Cardiac septum (tissue), 1 donor: Measurements from ENCODE around the gene SH3PXD2B. TPM values are rescaled to one million over a fixed set of nuclear protein-coding genes. Genes with fewer than 3 reads are reported as not detected.
"Not testable (repeated sequence)": the region's sequence is repeated elsewhere in the genome, so short reads cannot be mapped to it uniquely, and the experiment has no call there.

Source experiments
- DNase-seq: peaks from one replicate; pipeline ENCODE4 v3.0.0-alpha.2; 2020; ENCODE audit warnings: low spot score
- intact Hi-C: fragments of 100-400 bp; cut with DNase I; formaldehyde crosslinking; loops from one replicate; pipeline ENCODE4 v1.14.0; 2022
- total RNA-seq: library from RNA; stranded (reverse); fragmentation: NEBNext Ultra II Directional; extraction: Animal tissue kit (Norgen Biotek cat#: 25700); gene quantifications from one replicate; pipeline ENCODE4 v1.2.1, GENCODE V29; 2021
- donor health status: DM: no; HTN: no; CAD: no.

SH3PXD2B gene
- total RNA-seq, 1 donor from 2014 or later = 5.1 TPM

DNA sequence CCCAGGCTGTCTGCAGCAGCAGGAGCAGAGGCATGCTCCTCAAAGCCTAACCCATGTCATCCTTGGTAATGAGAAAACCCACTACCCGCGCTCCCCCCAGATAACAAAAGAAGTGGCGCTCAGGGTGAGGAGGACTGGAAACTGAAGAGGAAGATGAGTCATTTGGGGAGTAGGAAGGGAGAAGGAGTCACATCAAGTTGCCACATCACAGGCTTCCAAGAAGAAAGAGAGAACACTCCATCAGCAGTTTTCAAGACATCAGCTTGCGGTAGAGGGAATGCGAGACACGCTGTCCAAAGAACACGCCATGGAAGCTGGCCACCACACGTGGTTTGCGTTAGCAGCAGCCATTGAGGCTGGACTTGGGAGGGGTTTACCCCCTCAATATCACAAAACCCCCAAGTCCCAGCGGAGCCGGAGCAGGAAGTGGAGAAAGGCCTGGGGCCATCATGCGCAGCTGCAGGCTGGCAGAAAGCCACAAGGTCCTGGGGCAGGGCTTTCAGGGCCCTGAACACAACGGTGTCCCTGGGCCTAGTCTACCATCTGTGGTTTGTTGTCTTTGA, 41.5 kb downstream of the SH3PXD2B start:
- peak; percentile 87 for DNase-seq
- intact Hi-C loops = no loop called here

DNA sequence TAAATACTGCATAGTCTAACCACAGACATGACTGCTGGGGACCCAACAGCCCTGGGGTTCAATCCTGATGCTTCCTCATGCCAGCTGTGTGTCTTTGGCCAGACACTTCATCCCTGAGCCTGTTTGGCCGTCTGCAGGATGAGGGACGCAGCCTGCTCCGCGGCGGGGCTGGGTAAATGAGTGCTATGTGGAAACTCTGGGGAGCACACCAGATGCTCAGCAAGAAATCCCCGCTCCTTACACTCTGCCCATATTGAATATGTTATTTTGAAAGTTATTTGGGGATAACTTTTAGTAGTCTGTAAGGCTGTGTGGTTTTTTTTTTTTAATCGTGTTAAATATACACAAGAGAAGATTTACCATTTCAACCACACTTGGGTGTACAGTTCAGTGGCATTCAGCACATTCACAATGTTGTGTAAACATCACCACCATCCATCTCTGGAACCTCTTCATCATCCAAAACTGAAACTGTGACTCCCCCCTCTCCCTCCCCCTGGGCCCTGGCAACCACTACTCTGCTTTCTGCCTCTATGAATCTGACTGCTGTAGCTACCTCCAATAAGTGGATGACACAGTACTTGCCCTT, 42.7 kb downstream of the SH3PXD2B start:
- intact Hi-C loops = no loop called here
- DNase-seq = no peak

GRCh38 chr5:172410662-172411483, 43.5 kb downstream of the SH3PXD2B start:
- no peak for DNase-seq
- intact Hi-C loops = no loop called here

DNA sequence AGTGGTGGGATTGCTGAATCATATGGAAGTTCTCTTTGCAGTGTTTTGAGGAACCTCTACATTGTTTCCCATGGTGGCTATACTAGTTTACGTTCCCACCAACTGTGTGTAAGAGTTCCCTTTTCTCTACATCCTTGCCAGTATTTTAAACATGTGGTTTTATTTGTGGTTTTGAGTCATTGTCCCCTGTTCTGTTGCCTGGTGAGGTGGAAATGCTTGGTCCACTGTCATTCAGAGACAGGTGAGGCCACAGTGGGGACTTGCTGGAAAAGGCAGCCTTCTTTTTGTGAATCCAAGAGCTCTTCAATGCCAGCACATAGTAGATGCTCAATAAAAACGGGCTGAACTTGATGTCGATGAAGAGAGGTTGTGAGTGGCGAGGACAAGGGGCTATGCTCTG, 44.2 kb downstream of the SH3PXD2B start:
- intact Hi-C loops = no loop called here

GRCh38 chr5:172409477-172409876, 44.8 kb downstream of the SH3PXD2B start:
- intact Hi-C loops, DNase-seq: not testable (repeated sequence)

More for the DNA sequence above, 44.2 kb downstream of the SH3PXD2B start:
- no peak for DNase-seq

DNA sequence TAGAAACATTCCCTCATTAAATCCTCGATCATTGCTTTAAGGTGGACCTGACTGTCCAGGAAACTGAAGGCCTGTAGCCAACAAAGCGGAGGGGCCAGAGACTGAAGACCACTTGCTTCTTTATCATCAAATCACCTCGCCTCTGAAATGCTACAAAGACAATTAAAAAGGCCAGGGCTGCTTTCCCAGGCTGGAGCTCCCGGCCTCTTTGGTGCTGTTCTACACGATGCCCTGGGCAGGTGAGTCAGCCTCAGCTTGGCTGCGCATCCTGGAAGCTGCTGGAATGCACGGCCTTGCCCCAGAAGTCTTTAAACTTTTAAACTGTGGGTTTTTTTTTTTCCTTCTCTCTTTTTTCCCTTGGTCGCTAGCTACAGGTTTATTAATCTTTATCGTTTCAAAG, 46.5 kb downstream of the SH3PXD2B start:
- DNase-seq = no peak
- intact Hi-C loops = no loop called here

DNA sequence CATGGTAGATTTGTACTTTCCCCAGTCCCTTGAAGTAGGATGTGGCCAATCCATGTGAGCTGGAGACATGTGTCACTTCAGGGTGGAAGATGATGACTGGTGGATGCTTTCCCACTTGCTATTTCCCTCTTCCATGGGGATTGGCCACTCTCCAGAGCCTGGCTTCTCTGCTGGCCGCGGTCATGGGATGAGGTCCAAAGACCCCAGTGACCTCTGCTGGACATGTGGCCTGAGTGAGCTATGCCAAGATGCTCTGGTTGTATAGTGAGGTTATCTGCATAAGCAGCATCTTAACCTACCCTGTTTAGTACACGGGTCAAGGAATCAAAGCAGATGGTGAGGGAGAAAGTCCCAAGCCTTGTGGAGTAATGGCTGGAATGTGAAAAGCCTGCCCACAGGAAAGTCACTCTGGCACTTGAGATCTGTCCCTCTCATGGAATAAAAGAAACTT, 47.1 kb downstream of the SH3PXD2B start:
- no peak for DNase-seq
- intact Hi-C loops = no loop called here

GRCh38 chr5:172405226-172406107, 48.9 kb downstream of the SH3PXD2B start:
- DNase-seq = no peak
- intact Hi-C loops = no loop called here

GRCh38 chr5:172404746-172405145, 49.6 kb downstream of the SH3PXD2B start:
- intact Hi-C loops = no loop called here

DNA sequence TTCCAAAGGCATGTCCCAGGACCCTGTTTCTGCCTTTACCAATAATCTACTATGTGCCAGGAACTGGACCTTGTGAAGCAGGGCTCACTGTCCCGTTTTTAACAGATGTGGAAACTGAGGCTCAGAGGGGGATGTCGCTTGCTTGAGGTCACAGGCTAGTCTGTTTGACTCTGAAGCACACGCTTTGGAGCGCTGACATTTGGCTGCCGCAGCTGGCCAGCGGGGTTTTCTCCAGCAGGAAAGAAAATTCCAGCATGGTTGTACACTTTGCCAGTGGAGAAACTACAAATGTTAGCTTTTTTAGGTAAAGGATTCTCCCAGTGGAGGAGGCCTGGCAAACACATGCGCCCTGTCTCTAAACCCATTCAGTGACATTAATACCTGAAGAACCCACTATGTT, 50.5 kb downstream of the SH3PXD2B start:
- intact Hi-C loops = no loop called here
- DNase-seq = no peak

More at GRCh38 chr5:172404746-172405145, 49.6 kb downstream of the SH3PXD2B start:
- DNase-seq = no peak

- intact Hi-C loops = no loop called here
These were observed 51.0 kb downstream of the SH3PXD2B start for GRCh38 chr5:172403189-172403796.

DNA sequence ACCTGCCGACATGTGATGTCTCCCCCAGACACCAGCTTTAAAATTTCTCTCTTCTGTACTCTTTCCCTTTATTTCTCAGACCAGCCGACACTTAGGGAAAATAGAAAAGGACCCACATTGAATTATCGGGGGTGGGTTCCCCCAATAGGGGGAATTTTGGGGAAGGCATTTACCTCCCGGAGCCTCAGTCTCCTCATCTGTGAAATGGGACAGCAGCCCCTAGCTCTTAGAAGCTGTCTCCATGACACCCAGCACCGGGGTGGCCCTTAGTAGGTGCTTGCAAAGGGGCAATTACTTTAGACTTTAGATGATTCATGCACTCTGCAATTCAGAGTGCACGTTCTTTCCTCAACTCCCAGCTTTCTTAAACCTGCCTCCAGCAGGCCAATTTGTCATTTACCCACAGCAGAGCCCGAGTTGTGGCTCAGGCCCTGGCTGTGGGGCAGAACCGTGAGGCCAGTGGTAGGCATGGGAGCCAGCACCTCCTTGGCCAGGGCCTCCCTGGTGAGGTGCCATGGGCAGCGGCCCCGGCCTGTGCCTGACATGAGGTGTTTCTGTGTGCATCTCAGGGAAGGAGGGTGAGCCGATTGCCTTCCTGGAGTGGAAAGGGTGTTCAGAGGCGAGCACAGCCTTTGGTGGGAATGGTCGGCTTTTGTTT, 51.7 kb downstream of the SH3PXD2B start:
- no peak for DNase-seq
- intact Hi-C loops = no loop called here

More at GRCh38 chr5:172403189-172403796, 51.0 kb downstream of the SH3PXD2B start:
- peak; percentile 79 for DNase-seq

GRCh38 chr5:172402031-172402430, 52.3 kb downstream of the SH3PXD2B start:
- intact Hi-C loops, DNase-seq: not testable (repeated sequence)

DNA sequence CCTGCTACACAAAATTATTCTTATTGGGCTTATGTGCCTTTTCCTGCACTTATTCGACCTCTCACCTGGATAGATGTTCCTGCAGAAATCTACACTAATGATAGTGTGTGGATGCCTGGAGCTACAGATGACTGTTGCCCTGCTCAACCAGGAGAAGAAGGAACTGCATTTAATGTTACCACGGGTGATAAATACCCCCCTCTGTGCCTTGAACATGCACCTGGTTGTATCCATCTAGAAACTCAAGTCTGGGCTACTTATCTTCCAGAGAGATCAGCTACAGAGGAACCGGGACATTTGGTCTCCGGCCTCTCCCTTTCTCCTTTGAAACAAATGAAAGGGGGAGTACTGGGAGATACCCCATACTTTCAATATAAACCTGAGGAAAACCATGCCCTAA, 54.5 kb downstream of the SH3PXD2B start:
- intact Hi-C loops = no loop called here
- DNase-seq = no peak

DNA sequence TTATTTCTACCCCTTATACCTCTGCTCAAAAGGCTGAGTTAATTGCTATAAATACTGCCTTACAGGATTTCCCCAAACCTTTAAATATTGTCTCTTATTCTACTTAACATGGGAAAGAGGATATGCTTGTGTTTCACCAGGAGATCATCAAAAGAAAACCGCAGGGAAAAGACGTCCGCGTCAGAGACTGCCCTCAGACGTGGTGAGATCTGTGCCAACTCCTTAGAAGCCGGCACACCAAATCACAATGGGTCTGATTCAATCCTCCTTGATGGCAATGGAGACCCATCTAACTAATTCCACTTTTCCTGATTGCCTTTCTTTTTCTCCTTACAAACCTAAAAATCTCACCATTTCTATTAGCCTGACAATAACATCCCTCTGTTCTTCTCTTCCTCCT, 55.0 kb downstream of the SH3PXD2B start:
- intact Hi-C loops = no loop called here
- DNase-seq = no peak

GRCh38 chr5:172398645-172399044, 55.7 kb downstream of the SH3PXD2B start:
- intact Hi-C loops, DNase-seq: not testable (repeated sequence)

- DNase-seq, intact Hi-C loops: not testable (repeated sequence)
These were observed 57.3 kb downstream of the SH3PXD2B start for GRCh38 chr5:172396994-172397393.

- intact Hi-C loops = no loop called here
- DNase-seq = no peak
These were observed 58.1 kb downstream of the SH3PXD2B start for GRCh38 chr5:172396220-172396619.

- intact Hi-C loops = no loop called here
- peak; percentile 0 for DNase-seq
These were observed 58.8 kb downstream of the SH3PXD2B start for GRCh38 chr5:172395483-172395882.
